GM21825 (cell line): ENCODE data around the gene DENND5B.
"Not testable (repeated sequence)": the region's sequence is repeated elsewhere in the genome, so short reads cannot be mapped to it uniquely, and the experiment has no call there.

Experiments used
- ATAC-seq: cut with Tn5 transposase; IDR thresholded peaks from one replicate; pipeline ENCODE4 v1.9.1; 2021; ENCODE audit warnings: mild to moderate bottlenecking, moderate library complexity; ENCODE audit not compliant: unreplicated experiment

The DENND5B gene

DNA sequence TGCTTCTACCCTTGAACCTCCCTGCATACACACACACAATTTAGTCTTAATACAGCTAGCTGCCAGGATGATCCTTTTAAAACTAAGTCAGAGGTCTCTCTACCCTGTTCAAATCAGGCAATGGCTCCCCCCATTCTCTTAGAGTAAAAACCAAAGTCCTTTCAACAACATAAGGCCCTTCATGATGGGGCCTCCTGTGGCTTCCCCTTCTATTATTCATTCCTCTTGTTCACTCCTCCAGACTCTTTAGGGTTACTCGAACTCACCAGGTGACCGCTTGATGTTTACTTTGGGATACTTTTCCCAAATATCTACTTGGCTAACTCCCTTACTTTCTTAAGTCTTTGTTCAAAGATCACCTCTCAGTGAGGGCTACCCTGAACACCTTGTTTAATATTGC, 30.4 kb downstream of the DENND5B start:
- no peak for ATAC-seq

DNA sequence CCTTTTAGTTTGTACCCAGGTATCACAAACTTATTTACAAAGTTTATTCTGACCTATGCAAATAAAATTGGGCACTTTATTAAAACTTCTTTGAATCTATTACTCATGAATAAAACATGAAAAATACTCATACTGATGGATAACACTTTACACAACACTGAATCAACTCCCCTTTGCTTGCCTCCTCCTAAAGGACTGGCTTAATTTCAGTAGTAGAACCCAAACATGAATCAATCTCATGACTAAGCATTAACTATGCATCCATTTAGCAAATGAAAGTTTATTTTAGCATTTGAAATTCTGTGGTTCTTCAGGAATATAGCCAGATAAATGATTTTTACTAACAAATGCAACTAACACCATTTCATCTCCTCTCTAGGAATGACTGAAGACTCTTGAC, 32.4 kb downstream of the DENND5B start:
- ATAC-seq, result no peak

DNA sequence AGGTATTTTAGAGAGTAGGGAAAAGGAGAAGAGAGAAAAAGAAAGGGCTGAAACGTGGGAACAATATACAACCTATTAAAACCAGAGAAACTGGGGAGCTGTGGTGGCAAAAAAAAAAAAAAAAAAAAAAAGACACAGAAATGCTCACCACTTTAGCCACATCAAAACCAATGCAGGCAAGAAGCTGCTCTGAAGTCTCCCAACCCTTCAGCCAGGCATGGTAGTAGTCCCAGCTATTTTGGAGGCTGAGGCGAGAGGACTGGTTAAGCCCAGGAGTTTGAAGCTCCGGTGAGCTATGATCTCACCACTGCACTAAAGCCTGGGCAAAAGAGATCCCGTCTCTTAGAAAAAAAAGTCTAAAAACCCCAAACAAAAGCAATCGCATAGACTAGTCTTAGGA, 33.2 kb downstream of the DENND5B start:
- no peak for ATAC-seq

- ATAC-seq, result not testable (repeated sequence)
Measured at GRCh38 chr12:31555466-31555865, 35.5 kb downstream of the DENND5B start.

DNA sequence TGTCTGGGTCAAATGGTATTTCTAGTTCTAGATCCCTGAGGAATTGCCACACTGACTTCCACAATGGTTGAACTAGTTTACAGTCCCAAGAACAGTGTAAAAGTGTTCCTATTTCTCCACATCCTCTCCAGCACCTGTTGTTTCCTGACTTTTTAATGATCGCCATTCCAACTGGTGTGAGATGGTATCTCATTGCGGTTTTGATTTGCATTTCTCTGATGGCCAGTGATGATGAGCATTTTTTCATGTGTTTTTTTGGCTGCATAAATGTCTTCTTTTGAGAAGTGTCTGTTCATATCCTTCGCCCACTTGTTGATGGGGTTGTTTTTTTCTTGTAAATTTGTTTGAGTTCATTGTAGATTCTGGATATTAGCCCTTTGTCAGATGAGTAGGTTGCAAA, 40.3 kb downstream of the DENND5B start:
- not testable (repeated sequence) for ATAC-seq

- ATAC-seq, result no peak
Measured at GRCh38 chr12:31536672-31537071, 54.3 kb downstream of the DENND5B start.

GRCh38 chr12:31533470-31533869, 57.5 kb downstream of the DENND5B start:
- no peak for ATAC-seq

DNA sequence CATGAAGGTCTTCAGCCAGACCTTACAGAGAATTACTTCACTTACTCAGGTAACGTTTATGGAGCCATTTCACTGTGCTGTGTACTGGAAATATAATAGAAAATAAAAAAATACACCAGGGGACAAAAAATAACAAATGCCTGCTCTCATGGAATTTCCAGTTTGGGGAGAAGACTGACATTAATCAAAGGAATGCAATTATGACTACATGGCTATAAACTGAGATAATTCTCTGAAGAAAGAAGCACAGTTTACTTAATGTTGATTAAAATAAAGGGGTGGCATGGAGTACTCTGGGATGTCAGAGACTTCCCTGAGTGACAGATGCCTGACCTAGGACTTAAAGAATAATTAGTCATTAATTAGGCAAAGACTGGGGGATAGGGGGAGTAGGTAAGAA, 59.0 kb downstream of the DENND5B start:
- ATAC-seq, result no peak

DNA sequence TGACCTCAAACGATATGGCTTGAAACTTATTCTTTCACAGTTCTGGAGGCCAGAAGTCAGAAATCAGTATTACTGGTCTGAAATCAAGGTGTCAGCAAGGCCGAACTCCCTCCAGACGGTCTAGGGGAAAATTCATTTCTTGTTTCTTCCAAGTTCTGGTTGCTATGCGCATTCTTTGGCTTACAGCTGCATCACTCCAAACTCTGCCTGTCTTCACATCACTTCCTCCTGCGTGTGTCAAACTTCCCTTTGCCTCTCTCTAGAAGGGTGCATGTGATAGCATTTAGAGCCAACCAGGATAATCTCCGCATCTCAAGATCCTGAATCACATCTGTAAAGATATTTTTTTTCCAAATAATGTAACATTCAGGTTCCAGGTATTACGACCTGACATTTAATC, 62.8 kb downstream of the DENND5B start:
- no peak for ATAC-seq

GRCh38 chr12:31527083-31527482, 63.9 kb downstream of the DENND5B start:
- ATAC-seq, result no peak

DNA sequence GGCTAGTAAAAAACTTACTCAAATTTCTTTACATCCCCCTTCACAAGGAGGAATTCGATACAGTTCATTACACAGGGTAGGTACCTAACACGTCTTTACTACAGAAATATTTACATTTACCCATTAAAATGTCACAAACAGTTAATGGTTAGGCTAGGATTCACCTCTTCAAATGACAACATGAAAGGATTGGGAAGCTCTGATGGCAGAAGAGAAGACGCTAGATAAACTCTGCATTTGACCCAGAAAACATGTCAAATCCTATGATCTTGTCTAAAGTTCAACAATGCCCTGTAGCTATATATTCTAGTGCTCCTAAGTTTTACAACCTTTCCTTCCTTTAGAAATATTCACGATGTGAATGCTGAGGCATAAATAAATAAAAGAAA, 64.8 kb downstream of the DENND5B start:
- ATAC-seq, result no peak

DNA sequence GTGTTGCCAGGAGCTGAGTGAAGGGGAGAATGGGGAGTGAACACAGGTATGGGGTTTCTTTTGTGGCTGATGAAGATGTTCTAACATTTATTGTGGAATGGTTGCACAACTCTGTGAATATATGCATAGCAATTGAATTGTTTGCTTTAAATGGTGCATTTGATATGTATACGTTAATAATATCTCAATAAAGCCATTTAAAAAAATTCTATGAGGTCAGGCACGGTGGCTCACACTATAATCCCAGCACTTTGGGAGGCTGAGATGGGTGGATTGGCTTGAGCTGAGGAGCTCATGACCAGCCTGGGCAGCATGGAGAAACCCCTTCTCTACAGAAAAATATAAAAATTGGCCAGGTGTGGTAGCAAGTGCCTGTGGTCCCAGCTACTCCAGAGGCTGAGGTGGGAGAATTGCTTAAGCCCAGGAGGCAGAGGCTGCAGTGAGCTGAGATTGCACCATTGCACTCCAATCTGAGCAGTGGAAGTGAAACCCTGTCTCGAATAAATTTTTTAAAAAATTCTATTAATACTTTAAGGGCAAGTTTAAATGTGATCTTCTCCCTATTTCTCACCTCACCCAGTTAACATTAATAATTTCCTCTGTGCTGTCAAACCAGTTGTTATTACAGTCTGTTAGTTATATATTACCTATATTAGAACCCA, 65.3 kb downstream of the DENND5B start:
- no peak for ATAC-seq

- ATAC-seq, result peak; percentile 80
Measured at GRCh38 chr12:31524791-31525495, 66.0 kb downstream of the DENND5B start.

DNA sequence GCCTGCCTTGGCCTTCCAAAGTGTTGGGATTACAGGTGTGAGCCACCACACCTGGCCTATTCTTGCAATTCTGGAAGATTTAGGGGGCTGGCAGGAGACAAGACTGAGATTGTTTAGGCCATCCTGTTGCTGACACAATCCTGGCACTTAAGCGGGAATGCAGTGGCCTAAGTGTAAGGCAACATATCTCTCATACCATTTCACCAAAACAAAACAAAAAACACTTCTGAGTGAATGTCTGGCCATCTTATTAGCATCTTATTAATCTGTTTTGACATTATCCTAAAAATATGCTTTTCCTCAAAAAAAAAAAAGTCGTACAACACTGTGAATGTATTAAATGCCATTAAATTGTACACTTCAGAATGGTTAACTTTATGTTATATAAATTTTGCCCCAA, 67.6 kb downstream of the DENND5B start:
- ATAC-seq, result no peak

DNA sequence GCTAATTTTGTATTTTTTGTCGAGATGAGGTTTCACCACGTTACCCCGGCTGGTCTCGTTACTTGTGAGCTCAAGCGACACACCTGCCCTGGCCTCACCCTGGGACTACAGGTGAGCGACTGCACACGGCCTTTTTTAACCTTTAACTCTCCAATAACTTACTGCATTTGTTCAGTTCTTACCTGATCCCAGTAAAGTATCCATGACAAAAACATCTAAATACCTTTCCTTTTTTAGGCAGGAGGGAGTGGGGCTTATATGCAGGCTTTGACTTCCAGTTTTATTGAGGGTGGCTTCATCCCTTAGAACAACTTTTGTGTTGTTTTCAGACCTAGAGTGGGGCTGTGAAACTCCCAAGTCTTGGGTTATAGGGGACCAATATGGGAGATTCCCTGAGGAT, 68.3 kb downstream of the DENND5B start:
- no peak for ATAC-seq

DNA sequence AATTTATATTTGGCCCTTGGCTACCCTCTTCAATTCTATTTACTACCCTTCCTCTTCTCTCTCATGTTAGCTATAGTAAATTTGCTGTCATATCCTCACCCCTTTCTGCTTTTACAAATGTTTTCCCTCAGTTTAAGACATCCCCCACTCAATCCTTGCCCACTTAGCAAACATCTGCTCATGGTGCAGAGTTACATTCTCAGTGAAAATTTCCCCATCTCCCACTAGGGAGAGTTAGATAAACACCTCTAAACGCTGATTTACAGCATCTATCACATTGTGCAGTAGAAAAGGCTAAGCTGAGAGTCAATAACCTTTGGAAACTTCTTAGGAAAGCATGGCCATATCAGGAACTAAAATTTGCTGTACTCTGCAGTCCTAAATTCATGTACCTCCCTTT, 69.0 kb downstream of the DENND5B start:
- ATAC-seq, result no peak

- ATAC-seq, result no peak
Measured at GRCh38 chr12:31519511-31519910, 71.4 kb downstream of the DENND5B start.

DNA sequence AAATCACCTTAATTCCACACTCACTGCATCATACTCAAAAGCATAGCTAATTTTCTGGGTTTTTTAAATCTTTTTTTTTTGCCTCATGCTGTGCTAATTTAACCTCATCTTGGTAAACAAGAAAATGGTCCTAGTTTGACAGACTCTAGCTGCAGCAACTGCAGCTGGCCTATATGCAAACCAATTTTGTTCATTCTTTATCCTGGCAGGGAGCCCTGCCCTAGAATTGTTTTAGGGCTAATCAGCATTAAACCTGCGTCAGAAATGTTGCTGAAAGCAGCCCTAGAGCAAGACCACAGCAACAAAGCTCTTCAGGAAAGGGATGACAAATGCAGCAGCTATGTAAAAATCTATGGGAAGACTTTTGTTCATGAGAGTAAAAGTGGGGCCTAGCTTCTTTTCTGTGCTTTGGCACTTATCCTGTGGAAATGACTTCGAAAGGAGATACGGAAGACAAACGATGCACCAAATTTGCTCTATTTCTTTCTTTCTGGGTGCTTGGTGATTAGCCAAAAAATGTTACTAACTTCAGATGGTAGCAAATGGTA, 72.2 kb downstream of the DENND5B start:
- no peak for ATAC-seq

- ATAC-seq, result no peak
Measured at GRCh38 chr12:31517994-31518393, 72.9 kb downstream of the DENND5B start.

DNA sequence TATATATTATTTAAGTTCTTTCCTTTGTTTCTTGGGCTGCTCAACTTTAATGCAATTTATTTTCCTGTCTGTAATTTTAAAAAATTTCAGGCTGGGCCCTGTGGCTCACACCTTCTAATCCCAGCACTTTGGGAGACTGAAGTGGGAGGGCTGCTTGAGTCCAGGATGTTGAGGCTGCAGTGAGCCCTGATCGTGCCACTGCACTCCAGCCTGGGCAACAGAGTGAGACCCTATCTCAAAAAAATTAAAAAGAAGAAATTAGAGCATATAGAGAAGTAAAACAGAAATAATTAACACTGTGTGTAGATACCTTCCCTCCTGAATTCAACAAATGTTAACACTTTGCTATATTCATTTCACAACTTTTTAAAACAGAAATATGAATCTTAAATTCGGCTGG, 74.2 kb downstream of the DENND5B start:
- ATAC-seq, result no peak

- ATAC-seq, result no peak
Measured at GRCh38 chr12:31514912-31515311, 76.0 kb downstream of the DENND5B start.

DNA sequence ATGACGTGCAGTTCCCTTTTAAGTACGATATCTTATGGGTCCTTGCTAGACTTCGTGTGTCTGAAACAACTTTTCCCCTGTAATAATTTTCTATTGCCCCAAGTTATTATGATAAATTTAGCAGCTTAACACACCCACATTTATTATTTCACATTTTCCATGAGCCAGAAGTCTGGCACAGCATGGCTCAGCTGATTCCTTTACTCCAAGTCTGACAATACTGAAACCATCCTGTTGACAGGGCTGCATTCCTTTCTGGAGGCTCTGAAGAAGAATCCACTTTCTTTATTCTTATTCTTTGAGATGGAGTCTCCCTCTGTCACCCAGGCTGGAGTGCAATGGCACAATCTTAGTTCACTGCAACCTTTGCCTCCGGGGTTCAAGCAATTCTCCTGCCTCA, 80.9 kb downstream of the DENND5B start:
- ATAC-seq, result no peak
